ENCODE data around the gene NDUFB2. TPM values are rescaled to one million over a fixed set of nuclear protein-coding genes. Genes with fewer than 3 reads are reported as not detected.
"Not testable (repeated sequence)": the region's sequence is repeated elsewhere in the genome, so short reads cannot be mapped to it uniquely, and the experiment has no call there.

The NDUFB2 gene
- polyA plus RNA-seq, 1 experiment = 289 TPM

GRCh38 chr7:140734096-140734495 is 37.6 kb downstream of the NDUFB2 start:
- POLR2A ChIA-PET = no interaction called here
- Histone ChIP-seq H3K27me3 (ENCODE audit: control insufficient read depth, insufficient read depth, low read length) (no peaks in the 10 kb centered on the region), H3K36me3 (ENCODE audit: control insufficient read depth, insufficient read depth, low read length) (no peaks in the 10 kb centered on the region; the same call in 1 of the 2 replicates), H3K4me3 (ENCODE audit: low read depth, low read length) (no peak overlapping the region)
- no peak for DNase-seq (ENCODE audit: low read depth)
- CTCF ChIA-PET = no interaction called here
- no peak for TF ChIP-seq CTCF (IDR thresholded peaks at IDR 0.05; ENCODE audit: insufficient read depth, low read depth, low read length)

- Histone ChIP-seq H3K36me3 (ENCODE audit: control insufficient read depth, insufficient read depth, low read length) (no peaks in the 10 kb centered on the region; the same call in 1 of the 2 replicates), H3K27me3 (ENCODE audit: control insufficient read depth, insufficient read depth, low read length) (no peaks in the 10 kb centered on the region), H3K4me3 (ENCODE audit: low read depth, low read length) (no peak overlapping the region)
- ChIA-PET POLR2A (no interaction called here), CTCF (no interaction called here)
- no peak for TF ChIP-seq CTCF (IDR thresholded peaks at IDR 0.05; ENCODE audit: insufficient read depth, low read depth, low read length)
- no peak for DNase-seq (ENCODE audit: low read depth)
Observed at GRCh38 chr7:140734729-140735128, 38.2 kb downstream of the NDUFB2 start.

GRCh38 chr7:140738280-140738679 is 41.8 kb downstream of the NDUFB2 start:
- ChIA-PET POLR2A (no interaction called here), CTCF (no interaction called here)
- H3K36me3 ChIP-seq (ENCODE audit: control insufficient read depth, insufficient read depth, low read length) = no peaks in the 10 kb centered on the region
- DNase-seq (ENCODE audit: low read depth) = no peak
- no peak for TF ChIP-seq CTCF (IDR thresholded peaks at IDR 0.05; ENCODE audit: insufficient read depth, low read depth, low read length)
- H3K4me3 ChIP-seq (ENCODE audit: low read depth, low read length) = no peak overlapping the region
- no peaks in the 10 kb centered on the region for H3K27me3 ChIP-seq (ENCODE audit: control insufficient read depth, insufficient read depth, low read length)

GRCh38 chr7:140743255-140743654 is 46.7 kb downstream of the NDUFB2 start:
- H3K36me3 ChIP-seq (ENCODE audit: control insufficient read depth, insufficient read depth, low read length); POLR2A ChIA-PET; DNase-seq (ENCODE audit: low read depth); H3K27me3 ChIP-seq (ENCODE audit: control insufficient read depth, insufficient read depth, low read length); CTCF ChIA-PET; H3K4me3 ChIP-seq (ENCODE audit: low read depth, low read length): not testable (repeated sequence)

GRCh38 chr7:140744005-140744404 is 47.5 kb downstream of the NDUFB2 start:
- DNase-seq (ENCODE audit: low read depth) = no peak
- Histone ChIP-seq H3K27me3 (ENCODE audit: control insufficient read depth, insufficient read depth, low read length) (no peaks in the 10 kb centered on the region), H3K4me3 (ENCODE audit: low read depth, low read length) (no peak overlapping the region), H3K36me3 (ENCODE audit: control insufficient read depth, insufficient read depth, low read length) (peaks cover 1% of the 10 kb centered on the region; the same call in 1 of the 2 replicates)
- ChIA-PET CTCF (no interaction called here), POLR2A (no interaction called here)
- TF ChIP-seq CTCF (IDR thresholded peaks at IDR 0.05; ENCODE audit: insufficient read depth, low read depth, low read length) = no peak

GRCh38 chr7:140745266-140746058 is 49.0 kb downstream of the NDUFB2 start:
- no peak overlapping the region for H3K4me3 ChIP-seq (ENCODE audit: low read depth, low read length)
- TF ChIP-seq CTCF (IDR thresholded peaks at IDR 0.05; ENCODE audit: insufficient read depth, low read depth, low read length) = no peak
- CTCF ChIA-PET = interaction anchor here (0.8 to 1.1 kb wide), 3 partner anchors 22 to 1146 kb away, joined by 3 read pairs; no protein-coding TSS in a partner anchor
- no peaks in the 10 kb centered on the region for H3K27me3 ChIP-seq (ENCODE audit: control insufficient read depth, insufficient read depth, low read length)
- POLR2A ChIA-PET = no interaction called here
- no peak for DNase-seq (ENCODE audit: low read depth)
- H3K36me3 ChIP-seq (ENCODE audit: control insufficient read depth, insufficient read depth, low read length) = peaks cover 1% of the 10 kb centered on the region; the same call in 1 of the 2 replicates

Measured in BJ (cell line).